ENCODE results near the gene PPT2.

DNA sequence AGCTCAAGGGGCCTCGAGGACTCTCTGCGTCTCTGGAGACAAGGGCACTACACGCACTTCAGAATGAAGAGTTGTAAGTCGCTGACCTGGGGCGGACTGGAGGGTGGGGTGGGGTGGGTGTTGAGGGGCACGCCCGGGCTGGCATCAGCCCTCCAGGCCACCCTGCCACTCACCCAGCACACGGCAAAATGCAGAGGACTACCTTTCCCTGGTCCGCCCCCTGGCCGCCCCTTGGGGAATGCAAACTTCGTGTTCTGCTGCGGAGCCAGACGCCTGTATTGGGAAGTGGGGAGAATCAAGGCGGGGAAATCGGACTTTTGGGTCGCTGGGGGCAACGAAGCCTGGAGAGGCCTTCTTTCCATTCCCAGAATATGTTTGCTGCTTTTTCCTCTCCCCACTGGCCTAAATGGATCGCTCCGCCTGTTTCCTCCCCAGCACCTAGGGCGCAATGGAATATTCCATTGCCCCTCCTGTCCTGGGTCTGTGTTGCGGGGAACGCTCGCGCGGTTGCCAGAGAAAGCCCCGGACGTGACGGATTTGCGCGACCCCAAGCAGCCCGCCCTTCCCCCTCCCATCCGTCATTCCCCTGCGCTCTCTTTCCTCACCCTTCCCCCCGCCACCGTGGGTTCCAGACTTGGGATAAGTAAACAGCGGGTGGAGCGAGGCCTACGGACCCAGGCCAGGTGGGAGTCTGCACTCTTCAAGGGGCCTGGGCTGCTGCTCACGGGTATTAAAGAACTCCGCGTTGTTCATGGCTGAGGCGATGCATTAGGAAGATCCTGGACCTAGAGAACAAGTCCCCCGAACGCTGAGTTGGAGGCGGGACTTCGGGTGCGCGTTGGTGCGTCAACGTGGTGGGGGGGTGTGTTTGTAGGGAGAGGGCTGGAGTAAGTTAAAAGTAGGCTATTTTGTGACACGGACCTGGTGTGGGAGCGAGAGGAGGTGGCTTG lies at the start of gene PPT2:
- no peak for TF ChIP-seq POLR2AphosphoS5 (IDR thresholded peaks at IDR 0.05; ENCODE audit: low read depth)
- TF ChIP-seq, protein P1, sequence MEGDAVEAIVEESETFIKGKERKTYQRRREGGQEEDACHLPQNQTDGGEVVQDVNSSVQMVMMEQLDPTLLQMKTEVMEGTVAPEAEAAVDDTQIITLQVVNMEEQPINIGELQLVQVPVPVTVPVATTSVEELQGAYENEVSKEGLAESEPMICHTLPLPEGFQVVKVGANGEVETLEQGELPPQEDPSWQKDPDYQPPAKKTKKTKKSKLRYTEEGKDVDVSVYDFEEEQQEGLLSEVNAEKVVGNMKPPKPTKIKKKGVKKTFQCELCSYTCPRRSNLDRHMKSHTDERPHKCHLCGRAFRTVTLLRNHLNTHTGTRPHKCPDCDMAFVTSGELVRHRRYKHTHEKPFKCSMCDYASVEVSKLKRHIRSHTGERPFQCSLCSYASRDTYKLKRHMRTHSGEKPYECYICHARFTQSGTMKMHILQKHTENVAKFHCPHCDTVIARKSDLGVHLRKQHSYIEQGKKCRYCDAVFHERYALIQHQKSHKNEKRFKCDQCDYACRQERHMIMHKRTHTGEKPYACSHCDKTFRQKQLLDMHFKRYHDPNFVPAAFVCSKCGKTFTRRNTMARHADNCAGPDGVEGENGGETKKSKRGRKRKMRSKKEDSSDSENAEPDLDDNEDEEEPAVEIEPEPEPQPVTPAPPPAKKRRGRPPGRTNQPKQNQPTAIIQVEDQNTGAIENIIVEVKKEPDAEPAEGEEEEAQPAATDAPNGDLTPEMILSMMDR (IDR thresholded peaks at IDR 0.05; ENCODE audit: insufficient read depth, low read length): no peak
- TF ChIP-seq, protein P2, sequence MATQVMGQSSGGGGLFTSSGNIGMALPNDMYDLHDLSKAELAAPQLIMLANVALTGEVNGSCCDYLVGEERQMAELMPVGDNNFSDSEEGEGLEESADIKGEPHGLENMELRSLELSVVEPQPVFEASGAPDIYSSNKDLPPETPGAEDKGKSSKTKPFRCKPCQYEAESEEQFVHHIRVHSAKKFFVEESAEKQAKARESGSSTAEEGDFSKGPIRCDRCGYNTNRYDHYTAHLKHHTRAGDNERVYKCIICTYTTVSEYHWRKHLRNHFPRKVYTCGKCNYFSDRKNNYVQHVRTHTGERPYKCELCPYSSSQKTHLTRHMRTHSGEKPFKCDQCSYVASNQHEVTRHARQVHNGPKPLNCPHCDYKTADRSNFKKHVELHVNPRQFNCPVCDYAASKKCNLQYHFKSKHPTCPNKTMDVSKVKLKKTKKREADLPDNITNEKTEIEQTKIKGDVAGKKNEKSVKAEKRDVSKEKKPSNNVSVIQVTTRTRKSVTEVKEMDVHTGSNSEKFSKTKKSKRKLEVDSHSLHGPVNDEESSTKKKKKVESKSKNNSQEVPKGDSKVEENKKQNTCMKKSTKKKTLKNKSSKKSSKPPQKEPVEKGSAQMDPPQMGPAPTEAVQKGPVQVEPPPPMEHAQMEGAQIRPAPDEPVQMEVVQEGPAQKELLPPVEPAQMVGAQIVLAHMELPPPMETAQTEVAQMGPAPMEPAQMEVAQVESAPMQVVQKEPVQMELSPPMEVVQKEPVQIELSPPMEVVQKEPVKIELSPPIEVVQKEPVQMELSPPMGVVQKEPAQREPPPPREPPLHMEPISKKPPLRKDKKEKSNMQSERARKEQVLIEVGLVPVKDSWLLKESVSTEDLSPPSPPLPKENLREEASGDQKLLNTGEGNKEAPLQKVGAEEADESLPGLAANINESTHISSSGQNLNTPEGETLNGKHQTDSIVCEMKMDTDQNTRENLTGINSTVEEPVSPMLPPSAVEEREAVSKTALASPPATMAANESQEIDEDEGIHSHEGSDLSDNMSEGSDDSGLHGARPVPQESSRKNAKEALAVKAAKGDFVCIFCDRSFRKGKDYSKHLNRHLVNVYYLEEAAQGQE (IDR thresholded peaks at IDR 0.05; ENCODE audit: insufficient replicate concordance, low read depth): no peak
